Liver (tissue), 3 donors: ENCODE data around the gene RNASE8.

Source experiments
- HNF4A ChIP-seq, 2 donors: conservative IDR thresholded peaks; 2 replicates each; pipeline ENCODE4 v1.6.1; 2016; ENCODE audit warnings: antibody characterized with exemption in 2 of 2, mild to moderate bottlenecking in 2 of 2
- RXRA ChIP-seq, 2 donors: IDR thresholded peaks; 2 replicates each; pipeline ENCODE4 v1.6.1; 2017 to 2018; ENCODE audit warnings: antibody characterized with exemption in 2 of 2, mild to moderate bottlenecking in 1 of 2
- TAF1 ChIP-seq: conservative IDR thresholded peaks from 2 replicates; pipeline ENCODE4 v1.6.1; 2016; ENCODE audit warnings: antibody characterized with exemption, mild to moderate bottlenecking
- TF ChIP-seq, protein P1 (sequence below): fragments of 150-350 bp; IDR thresholded peaks from 2 replicates; pipeline ENCODE4 v1.5.1; 2017; ENCODE audit warnings: improper control_type of control experiment, low read depth, low read length; ENCODE audit not compliant: missing input control
- TF ChIP-seq, protein P2 (sequence below): IDR thresholded peaks from 2 replicates; pipeline ENCODE4 v1.6.1; 2016; ENCODE audit warnings: antibody characterized with exemption
- TF ChIP-seq, protein P3 (sequence below): IDR thresholded peaks from 2 replicates; pipeline ENCODE4 v1.6.1; 2016; ENCODE audit warnings: antibody characterized with exemption, mild to moderate bottlenecking
- TF ChIP-seq, protein P4 (sequence below): IDR thresholded peaks from 2 replicates; pipeline ENCODE4 v1.6.1; 2016; ENCODE audit warnings: antibody characterized with exemption
- donor health status: healthy.
- donor health status: healthy.

DNA sequence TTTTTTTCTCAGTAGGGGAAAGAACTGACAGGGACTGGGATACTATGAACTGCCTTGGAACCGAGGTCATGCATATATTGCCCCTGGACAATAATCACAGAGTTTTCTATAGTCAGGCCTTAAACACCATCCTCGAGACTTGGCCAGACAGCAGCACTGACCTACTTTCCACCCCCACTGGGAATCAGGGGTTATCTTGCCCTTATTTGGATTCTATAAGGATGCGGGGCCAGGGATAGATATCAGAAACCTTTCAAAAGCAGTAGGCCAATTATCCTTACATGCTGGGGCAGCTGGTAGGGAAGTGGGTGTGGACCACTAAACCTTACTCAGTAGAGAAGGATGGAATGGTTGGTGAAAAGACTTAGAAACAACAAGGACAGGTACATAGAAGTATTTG is 38.8 kb downstream of the RNASE8 start:
- TF ChIP-seq, protein P1, sequence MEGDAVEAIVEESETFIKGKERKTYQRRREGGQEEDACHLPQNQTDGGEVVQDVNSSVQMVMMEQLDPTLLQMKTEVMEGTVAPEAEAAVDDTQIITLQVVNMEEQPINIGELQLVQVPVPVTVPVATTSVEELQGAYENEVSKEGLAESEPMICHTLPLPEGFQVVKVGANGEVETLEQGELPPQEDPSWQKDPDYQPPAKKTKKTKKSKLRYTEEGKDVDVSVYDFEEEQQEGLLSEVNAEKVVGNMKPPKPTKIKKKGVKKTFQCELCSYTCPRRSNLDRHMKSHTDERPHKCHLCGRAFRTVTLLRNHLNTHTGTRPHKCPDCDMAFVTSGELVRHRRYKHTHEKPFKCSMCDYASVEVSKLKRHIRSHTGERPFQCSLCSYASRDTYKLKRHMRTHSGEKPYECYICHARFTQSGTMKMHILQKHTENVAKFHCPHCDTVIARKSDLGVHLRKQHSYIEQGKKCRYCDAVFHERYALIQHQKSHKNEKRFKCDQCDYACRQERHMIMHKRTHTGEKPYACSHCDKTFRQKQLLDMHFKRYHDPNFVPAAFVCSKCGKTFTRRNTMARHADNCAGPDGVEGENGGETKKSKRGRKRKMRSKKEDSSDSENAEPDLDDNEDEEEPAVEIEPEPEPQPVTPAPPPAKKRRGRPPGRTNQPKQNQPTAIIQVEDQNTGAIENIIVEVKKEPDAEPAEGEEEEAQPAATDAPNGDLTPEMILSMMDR = no peak
- TF ChIP-seq, protein P2, sequence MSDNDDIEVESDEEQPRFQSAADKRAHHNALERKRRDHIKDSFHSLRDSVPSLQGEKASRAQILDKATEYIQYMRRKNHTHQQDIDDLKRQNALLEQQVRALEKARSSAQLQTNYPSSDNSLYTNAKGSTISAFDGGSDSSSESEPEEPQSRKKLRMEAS = no peak
- no peak for TF ChIP-seq RXRA (IDR thresholded peaks at IDR 0.05)
- TF ChIP-seq, protein P3, sequence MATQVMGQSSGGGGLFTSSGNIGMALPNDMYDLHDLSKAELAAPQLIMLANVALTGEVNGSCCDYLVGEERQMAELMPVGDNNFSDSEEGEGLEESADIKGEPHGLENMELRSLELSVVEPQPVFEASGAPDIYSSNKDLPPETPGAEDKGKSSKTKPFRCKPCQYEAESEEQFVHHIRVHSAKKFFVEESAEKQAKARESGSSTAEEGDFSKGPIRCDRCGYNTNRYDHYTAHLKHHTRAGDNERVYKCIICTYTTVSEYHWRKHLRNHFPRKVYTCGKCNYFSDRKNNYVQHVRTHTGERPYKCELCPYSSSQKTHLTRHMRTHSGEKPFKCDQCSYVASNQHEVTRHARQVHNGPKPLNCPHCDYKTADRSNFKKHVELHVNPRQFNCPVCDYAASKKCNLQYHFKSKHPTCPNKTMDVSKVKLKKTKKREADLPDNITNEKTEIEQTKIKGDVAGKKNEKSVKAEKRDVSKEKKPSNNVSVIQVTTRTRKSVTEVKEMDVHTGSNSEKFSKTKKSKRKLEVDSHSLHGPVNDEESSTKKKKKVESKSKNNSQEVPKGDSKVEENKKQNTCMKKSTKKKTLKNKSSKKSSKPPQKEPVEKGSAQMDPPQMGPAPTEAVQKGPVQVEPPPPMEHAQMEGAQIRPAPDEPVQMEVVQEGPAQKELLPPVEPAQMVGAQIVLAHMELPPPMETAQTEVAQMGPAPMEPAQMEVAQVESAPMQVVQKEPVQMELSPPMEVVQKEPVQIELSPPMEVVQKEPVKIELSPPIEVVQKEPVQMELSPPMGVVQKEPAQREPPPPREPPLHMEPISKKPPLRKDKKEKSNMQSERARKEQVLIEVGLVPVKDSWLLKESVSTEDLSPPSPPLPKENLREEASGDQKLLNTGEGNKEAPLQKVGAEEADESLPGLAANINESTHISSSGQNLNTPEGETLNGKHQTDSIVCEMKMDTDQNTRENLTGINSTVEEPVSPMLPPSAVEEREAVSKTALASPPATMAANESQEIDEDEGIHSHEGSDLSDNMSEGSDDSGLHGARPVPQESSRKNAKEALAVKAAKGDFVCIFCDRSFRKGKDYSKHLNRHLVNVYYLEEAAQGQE = no peak
- no peak for TF ChIP-seq TAF1
- TF ChIP-seq HNF4A (conservative IDR thresholded peaks at IDR 0.05) = no peak
- TF ChIP-seq, protein P4, sequence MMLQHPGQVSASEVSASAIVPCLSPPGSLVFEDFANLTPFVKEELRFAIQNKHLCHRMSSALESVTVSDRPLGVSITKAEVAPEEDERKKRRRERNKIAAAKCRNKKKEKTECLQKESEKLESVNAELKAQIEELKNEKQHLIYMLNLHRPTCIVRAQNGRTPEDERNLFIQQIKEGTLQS = no peak
